IPS-20b (cell line): ENCODE results near the gene BTBD16.

Experiments
- H3K27ac ChIP-seq: one replicate; pipeline ENCODE4 v1.5.1; 2013; ENCODE audit warnings: low read length
- H3K27me3 ChIP-seq: 2 replicates; pipeline ENCODE4 v1.6.1; 2013; ENCODE audit warnings: mild to moderate bottlenecking, low read length, inconsistent platforms; ENCODE audit not compliant: insufficient read depth
- H3K36me3 ChIP-seq: 2 replicates; pipeline ENCODE4 v1.6.1; 2013; ENCODE audit warnings: low read depth, mild to moderate bottlenecking, inconsistent platforms, low read length, moderate library complexity; ENCODE audit not compliant: insufficient read depth
- H3K4me1 ChIP-seq: 2 replicates; pipeline ENCODE4 v1.6.1; 2013; ENCODE audit warnings: mild to moderate bottlenecking, control low read depth, inconsistent platforms, low read length, moderate library complexity; ENCODE audit not compliant: insufficient read depth
- H3K4me3 ChIP-seq: 2 replicates; pipeline ENCODE4 v1.5.1; 2013; ENCODE audit warnings: mild to moderate bottlenecking, low read length, inconsistent platforms
- H3K9ac ChIP-seq: 2 replicates; pipeline ENCODE4 v1.6.1; 2013; ENCODE audit warnings: low read depth, mild to moderate bottlenecking, inconsistent platforms, low read length, moderate library complexity
- H3K9me3 ChIP-seq: 2 replicates; pipeline ENCODE4 v1.6.1; 2013; ENCODE audit warnings: mild to moderate bottlenecking, low read depth, low read length, inconsistent platforms; ENCODE audit not compliant: insufficient read depth

Gene BTBD16

GRCh38 chr10:122327237-122328206 is 56.4 kb downstream of the BTBD16 start:
- Histone ChIP-seq H3K9ac (no peak overlapping the region), H3K9me3 (no peaks in the 10 kb centered on the region), H3K4me1 (peaks cover 6% of the 10 kb centered on the region; the same call in 1 of the 2 replicates), H3K36me3 (no peaks in the 10 kb centered on the region), H3K27me3 (no peaks in the 10 kb centered on the region), H3K4me3 (no peak overlapping the region), H3K27ac (no peak overlapping the region)

- no peaks in the 10 kb centered on the region for H3K27me3 ChIP-seq
- H3K4me1 ChIP-seq: peaks cover 6% of the 10 kb centered on the region; the same call in 1 of the 2 replicates
- no peak overlapping the region for H3K9ac ChIP-seq
- no peak overlapping the region for H3K4me3 ChIP-seq
- H3K27ac ChIP-seq: no peak overlapping the region
- H3K9me3 ChIP-seq: no peaks in the 10 kb centered on the region
- no peaks in the 10 kb centered on the region for H3K36me3 ChIP-seq
Observed at GRCh38 chr10:122328676-122329075, 57.6 kb downstream of the BTBD16 start.

- H3K27ac ChIP-seq: no peak overlapping the region
- peaks cover 6% of the 10 kb centered on the region; the same call in 1 of the 2 replicates for H3K4me1 ChIP-seq
Observed at GRCh38 chr10:122329416-122329815, 58.3 kb downstream of the BTBD16 start.

GRCh38 chr10:122331100-122331499 is 60.0 kb downstream of the BTBD16 start:
- no peaks in the 10 kb centered on the region for H3K36me3 ChIP-seq
- no peaks in the 10 kb centered on the region for H3K27me3 ChIP-seq
- H3K9ac ChIP-seq: no peak overlapping the region
- H3K27ac ChIP-seq: no peak overlapping the region
- peaks cover 6% of the 10 kb centered on the region; the same call in 1 of the 2 replicates for H3K4me1 ChIP-seq
- H3K4me3 ChIP-seq: no peak overlapping the region
- no peaks in the 10 kb centered on the region for H3K9me3 ChIP-seq

More at GRCh38 chr10:122329416-122329815, 58.3 kb downstream of the BTBD16 start:
- Histone ChIP-seq H3K9me3 (no peaks in the 10 kb centered on the region), H3K9ac (no peak overlapping the region), H3K36me3 (no peaks in the 10 kb centered on the region), H3K27me3 (no peaks in the 10 kb centered on the region), H3K4me3 (no peak overlapping the region)

GRCh38 chr10:122331615-122332446 is 60.7 kb downstream of the BTBD16 start:
- Histone ChIP-seq H3K9me3 (no peaks in the 10 kb centered on the region), H3K27ac (no peak overlapping the region), H3K27me3 (no peaks in the 10 kb centered on the region), H3K9ac (no peak overlapping the region), H3K36me3 (no peaks in the 10 kb centered on the region), H3K4me1 (peaks cover 6% of the 10 kb centered on the region; the same call in 1 of the 2 replicates), H3K4me3 (no peak overlapping the region)

GRCh38 chr10:122333037-122333436 is 61.9 kb downstream of the BTBD16 start:
- Histone ChIP-seq H3K27ac (no peak overlapping the region), H3K36me3 (no peaks in the 10 kb centered on the region), H3K4me1 (peaks cover 6% of the 10 kb centered on the region; the same call in 1 of the 2 replicates), H3K4me3 (no peak overlapping the region), H3K9ac (no peak overlapping the region), H3K9me3 (no peaks in the 10 kb centered on the region), H3K27me3 (no peaks in the 10 kb centered on the region)

- Histone ChIP-seq H3K4me1 (peaks cover 2% of the 10 kb centered on the region; the same call in 1 of the 2 replicates), H3K9me3 (no peaks in the 10 kb centered on the region), H3K27ac (no peak overlapping the region), H3K9ac (no peak overlapping the region), H3K36me3 (no peaks in the 10 kb centered on the region), H3K4me3 (no peak overlapping the region), H3K27me3 (no peaks in the 10 kb centered on the region)
Observed at GRCh38 chr10:122336332-122336731, 65.2 kb downstream of the BTBD16 start.

GRCh38 chr10:122336961-122337360 is 65.9 kb downstream of the BTBD16 start:
- H3K9ac ChIP-seq: no peak overlapping the region

GRCh38 chr10:122338609-122339441 is 67.7 kb downstream of the BTBD16 start:
- no peak overlapping the region for H3K27ac ChIP-seq
- H3K4me1 ChIP-seq: peaks cover 10% of the 10 kb centered on the region; the same call in 1 of the 2 replicates
- H3K9ac ChIP-seq: no peak overlapping the region
- H3K9me3 ChIP-seq: no peaks in the 10 kb centered on the region
- H3K27me3 ChIP-seq: no peaks in the 10 kb centered on the region
- H3K36me3 ChIP-seq: no peaks in the 10 kb centered on the region
- no peak overlapping the region for H3K4me3 ChIP-seq

More at GRCh38 chr10:122336961-122337360, 65.9 kb downstream of the BTBD16 start:
- Histone ChIP-seq H3K4me3 (no peak overlapping the region), H3K9me3 (no peaks in the 10 kb centered on the region), H3K36me3 (no peaks in the 10 kb centered on the region), H3K27ac (no peak overlapping the region), H3K4me1 (peaks cover 2% of the 10 kb centered on the region; the same call in 1 of the 2 replicates), H3K27me3 (no peaks in the 10 kb centered on the region)

GRCh38 chr10:122341141-122341810 is 70.2 kb downstream of the BTBD16 start:
- Histone ChIP-seq H3K4me1 (peaks cover 13% of the 10 kb centered on the region; the same call in 1 of the 2 replicates), H3K4me3 (no peak overlapping the region), H3K36me3 (no peaks in the 10 kb centered on the region), H3K27me3 (no peaks in the 10 kb centered on the region), H3K9ac (no peak overlapping the region), H3K9me3 (peaks cover 6% of the 10 kb centered on the region), H3K27ac (no peak overlapping the region)
